ENCODE data around the gene VBP1. TPM values are rescaled to one million over a fixed set of nuclear protein-coding genes. Genes with fewer than 3 reads are reported as not detected.

VBP1 gene
- total RNA-seq, 1 experiment from 2014 or later = 83.5 TPM

DNA sequence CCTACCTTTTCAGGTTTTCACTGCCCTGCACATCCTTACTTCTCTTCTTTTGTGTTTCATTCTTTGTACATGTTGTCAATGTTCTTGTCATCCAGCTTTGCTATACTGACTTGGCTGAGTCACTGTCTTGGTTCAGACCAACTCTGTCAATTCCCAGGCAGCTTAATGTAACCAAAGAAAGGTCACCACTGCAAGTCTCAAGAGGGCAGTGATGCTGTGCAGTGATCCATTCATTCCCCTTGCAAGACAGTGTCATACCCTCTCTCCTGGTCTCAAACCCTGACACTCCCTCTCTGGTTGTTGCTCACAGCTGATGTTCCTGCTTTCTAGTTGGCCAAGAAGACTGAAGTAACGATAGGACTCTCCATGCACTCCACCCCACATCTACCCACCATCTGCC lies 30.5 kb downstream of the VBP1 start:
- H3K18ac ChIP-seq (ENCODE audit: insufficient read length, low read depth, low read length) = no peak overlapping the region
- peaks cover 26% of the 10 kb centered on the region for H3K9me3 ChIP-seq (ENCODE audit: control insufficient read depth, low read depth, low read length)
- H2BK120ac ChIP-seq (ENCODE audit: low read depth, low read length, poor library complexity, severe bottlenecking) = no peak overlapping the region
- no peak overlapping the region for H3T11ph ChIP-seq (ENCODE audit: low read length)
- no peak overlapping the region for H2BK15ac ChIP-seq (ENCODE audit: low read depth, low read length)
- no peak for DNase-seq
- H3K56ac ChIP-seq (ENCODE audit: insufficient read length, low read depth, low read length) = no peak overlapping the region
- H3K23me2 ChIP-seq (ENCODE audit: insufficient read length, low read depth, low read length, poor library complexity, severe bottlenecking) = no peaks in the 10 kb centered on the region
- no peaks in the 10 kb centered on the region for H3K79me1 ChIP-seq (ENCODE audit: insufficient read depth, low read depth, low read length, poor library complexity, severe bottlenecking)
- H3K4me1 ChIP-seq (ENCODE audit: insufficient read depth, low read length) = no peaks in the 10 kb centered on the region
- no peak overlapping the region for H4K5ac ChIP-seq (ENCODE audit: insufficient read length, low read depth, low read length)
- no peak overlapping the region for H3K4ac ChIP-seq (ENCODE audit: low read depth, low read length)
- H2AK5ac ChIP-seq (ENCODE audit: insufficient read length, low read length) = no peak overlapping the region
- H3K27ac Mint-ChIP-seq = no peak overlapping the region
- no peak overlapping the region for H2AFZ ChIP-seq (ENCODE audit: low read length)
- no peak overlapping the region for H4K91ac ChIP-seq (ENCODE audit: insufficient read length, low read depth, low read length)
- no peak overlapping the region for H3K9ac ChIP-seq (ENCODE audit: extremely low read depth, insufficient read length, low read length)
- no peaks in the 10 kb centered on the region for H4K20me1 ChIP-seq (ENCODE audit: control insufficient read depth, insufficient read depth, insufficient read length)
- H3K4me3 Mint-ChIP-seq = no peak overlapping the region
- H4K8ac ChIP-seq (replicated peaks; ENCODE audit: insufficient read length, low read depth, low read length) = no peak overlapping the region
- H2BK20ac ChIP-seq (ENCODE audit: low read depth, low read length, poor library complexity, severe bottlenecking) = no peak overlapping the region
- H3K36me3 Mint-ChIP-seq (ENCODE audit: insufficient read depth in 1 of 3, low read depth in 3 of 3) = peaks cover 0 to 2% (median 0%) of the 10 kb centered on the region in 3 experiments; a peak in 3 of 7 replicates
- H2BK5ac ChIP-seq (ENCODE audit: insufficient read length, low read length) = no peak overlapping the region
- H3K4me2 ChIP-seq (ENCODE audit: insufficient read depth, insufficient read length, low read length) = no peak overlapping the region
- no CpG with 5 or more reads among the region's 1 CpG for WGBS (ENCODE audit: extremely low coverage, insufficient read length, low lambda C conversion rate)
- H3K27me3 ChIP-seq (ENCODE audit: insufficient read depth, low read length) = no peaks in the 10 kb centered on the region
- H3K27me3 Mint-ChIP-seq (ENCODE audit: low read depth) = no peaks in the 10 kb centered on the region
- TF ChIP-seq, protein P1, sequence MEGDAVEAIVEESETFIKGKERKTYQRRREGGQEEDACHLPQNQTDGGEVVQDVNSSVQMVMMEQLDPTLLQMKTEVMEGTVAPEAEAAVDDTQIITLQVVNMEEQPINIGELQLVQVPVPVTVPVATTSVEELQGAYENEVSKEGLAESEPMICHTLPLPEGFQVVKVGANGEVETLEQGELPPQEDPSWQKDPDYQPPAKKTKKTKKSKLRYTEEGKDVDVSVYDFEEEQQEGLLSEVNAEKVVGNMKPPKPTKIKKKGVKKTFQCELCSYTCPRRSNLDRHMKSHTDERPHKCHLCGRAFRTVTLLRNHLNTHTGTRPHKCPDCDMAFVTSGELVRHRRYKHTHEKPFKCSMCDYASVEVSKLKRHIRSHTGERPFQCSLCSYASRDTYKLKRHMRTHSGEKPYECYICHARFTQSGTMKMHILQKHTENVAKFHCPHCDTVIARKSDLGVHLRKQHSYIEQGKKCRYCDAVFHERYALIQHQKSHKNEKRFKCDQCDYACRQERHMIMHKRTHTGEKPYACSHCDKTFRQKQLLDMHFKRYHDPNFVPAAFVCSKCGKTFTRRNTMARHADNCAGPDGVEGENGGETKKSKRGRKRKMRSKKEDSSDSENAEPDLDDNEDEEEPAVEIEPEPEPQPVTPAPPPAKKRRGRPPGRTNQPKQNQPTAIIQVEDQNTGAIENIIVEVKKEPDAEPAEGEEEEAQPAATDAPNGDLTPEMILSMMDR (conservative IDR thresholded peaks at IDR 0.05) = no peak
- no peak overlapping the region for H2BK12ac ChIP-seq (ENCODE audit: insufficient read length, low read depth, low read length)
- no peak overlapping the region for H3K23ac ChIP-seq (ENCODE audit: insufficient read length, low read depth, low read length)
- no peak overlapping the region for H3K27ac ChIP-seq (ENCODE audit: insufficient read length, low read depth, low read length)
- peaks cover 3% of the 10 kb centered on the region in 2 experiments for H3K4me1 Mint-ChIP-seq
- H3K9me3 Mint-ChIP-seq = peaks cover 52 to 59% of the 10 kb centered on the region in 2 experiments
- no peaks in the 10 kb centered on the region for H3K79me2 ChIP-seq (ENCODE audit: insufficient read depth, low read length)
- H3K14ac ChIP-seq (ENCODE audit: insufficient read depth, low read length) = no peak overlapping the region
